Endothelial cell (in vitro differentiated cells): ENCODE measurements around the gene SHROOM1. TPM values are rescaled to one million over a fixed set of nuclear protein-coding genes. Genes with fewer than 3 reads are reported as not detected.

Source experiments
- DNase-seq: peaks from one replicate; pipeline ENCODE4 v3.0.0; 2021; ENCODE audit warnings: low spot score
- H3K27ac Mint-ChIP-seq: one replicate; pipeline ENCODE4 v1.8.0; 2021; ENCODE audit warnings: mixed read lengths, inconsistent platforms; ENCODE audit not compliant: unreplicated experiment
- H3K27me3 Mint-ChIP-seq: one replicate; pipeline ENCODE4 v1.8.0; 2021; ENCODE audit warnings: mild to moderate bottlenecking, moderate library complexity, mixed read lengths, inconsistent platforms; ENCODE audit not compliant: unreplicated experiment
- H3K36me3 Mint-ChIP-seq: one replicate; pipeline ENCODE4 v1.8.0; 2021; ENCODE audit warnings: mild to moderate bottlenecking, low read depth, mixed read lengths, inconsistent platforms; ENCODE audit not compliant: unreplicated experiment
- H3K4me1 Mint-ChIP-seq: one replicate; pipeline ENCODE4 v1.8.0; 2021; ENCODE audit warnings: mild to moderate bottlenecking, mixed read lengths, inconsistent platforms; ENCODE audit not compliant: unreplicated experiment
- H3K4me3 Mint-ChIP-seq: one replicate; pipeline ENCODE4 v1.8.0; 2021; ENCODE audit warnings: mild to moderate bottlenecking, mixed read lengths, inconsistent platforms; ENCODE audit not compliant: unreplicated experiment
- H3K9me3 Mint-ChIP-seq: one replicate; pipeline ENCODE4 v1.8.0; 2021; ENCODE audit warnings: mixed read lengths, inconsistent platforms; ENCODE audit not compliant: unreplicated experiment
- total RNA-seq: library from RNA; stranded (reverse); fragmentation: NEBNext Ultra II Directional; extraction: Animal tissue kit (Norgen Biotek cat#: 25700); gene quantifications from one replicate; pipeline ENCODE4 v1.2.1, GENCODE V29; 2021; ENCODE audit not compliant: unreplicated experiment
- TF ChIP-seq, protein P1 (sequence below): fragments of 200-600 bp; sonication (generic); IDR thresholded peaks from one replicate; pipeline ENCODE4 v1.5.0; 2021; ENCODE audit warnings: antibody characterized with exemption; ENCODE audit not compliant: unreplicated experiment

Gene SHROOM1
- total RNA-seq, 1 donor from 2014 or later: 5.6 TPM

DNA sequence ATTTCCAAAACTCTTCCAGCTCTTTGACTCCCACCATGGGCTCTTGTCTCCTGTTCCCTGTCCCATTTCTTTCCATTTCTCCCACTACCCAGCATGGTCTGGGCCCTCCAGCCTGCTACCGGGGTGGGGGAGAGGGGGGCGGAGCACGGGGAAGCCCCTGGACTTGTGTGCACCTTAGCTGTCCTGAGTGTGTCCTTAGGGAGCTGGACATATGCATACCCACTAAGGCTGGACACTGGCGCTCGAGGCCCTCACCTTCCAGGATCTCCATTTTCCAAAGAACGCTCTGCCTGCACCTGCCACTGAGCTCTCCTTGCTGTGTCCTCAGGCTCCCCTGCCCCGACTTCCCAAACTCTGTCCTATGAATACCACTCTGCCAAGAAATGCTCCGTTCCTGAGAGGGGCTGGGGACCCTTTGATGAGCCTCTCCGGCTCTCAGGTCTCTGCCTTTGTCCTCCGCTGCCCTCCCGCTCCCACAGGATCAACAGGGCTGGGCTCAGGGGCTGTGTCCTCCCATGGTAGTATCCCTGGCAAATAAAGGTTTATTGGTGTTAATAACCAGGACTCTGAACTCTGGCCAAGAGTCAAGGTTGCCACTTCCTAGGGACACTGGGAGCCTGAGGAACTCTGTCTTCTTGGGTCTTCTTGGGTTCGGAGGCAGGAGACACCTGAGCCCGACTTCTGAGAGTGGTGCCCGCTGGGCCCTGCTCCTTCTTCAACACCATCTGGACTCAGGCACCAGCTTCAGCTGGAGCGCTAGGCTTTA is 831 bp upstream of the SHROOM1 start:
- Mint-ChIP-seq H3K27ac (peak overlapping the region; percentile 37), H3K27me3 (peaks cover 13% of the 10 kb centered on the region), H3K9me3 (no peaks in the 10 kb centered on the region), H3K4me1 (peaks cover 21% of the 10 kb centered on the region), H3K4me3 (peak overlapping the region; percentile 88), H3K36me3 (peaks cover 5% of the 10 kb centered on the region)
- DNase-seq: no peak
- TF ChIP-seq, protein P1, sequence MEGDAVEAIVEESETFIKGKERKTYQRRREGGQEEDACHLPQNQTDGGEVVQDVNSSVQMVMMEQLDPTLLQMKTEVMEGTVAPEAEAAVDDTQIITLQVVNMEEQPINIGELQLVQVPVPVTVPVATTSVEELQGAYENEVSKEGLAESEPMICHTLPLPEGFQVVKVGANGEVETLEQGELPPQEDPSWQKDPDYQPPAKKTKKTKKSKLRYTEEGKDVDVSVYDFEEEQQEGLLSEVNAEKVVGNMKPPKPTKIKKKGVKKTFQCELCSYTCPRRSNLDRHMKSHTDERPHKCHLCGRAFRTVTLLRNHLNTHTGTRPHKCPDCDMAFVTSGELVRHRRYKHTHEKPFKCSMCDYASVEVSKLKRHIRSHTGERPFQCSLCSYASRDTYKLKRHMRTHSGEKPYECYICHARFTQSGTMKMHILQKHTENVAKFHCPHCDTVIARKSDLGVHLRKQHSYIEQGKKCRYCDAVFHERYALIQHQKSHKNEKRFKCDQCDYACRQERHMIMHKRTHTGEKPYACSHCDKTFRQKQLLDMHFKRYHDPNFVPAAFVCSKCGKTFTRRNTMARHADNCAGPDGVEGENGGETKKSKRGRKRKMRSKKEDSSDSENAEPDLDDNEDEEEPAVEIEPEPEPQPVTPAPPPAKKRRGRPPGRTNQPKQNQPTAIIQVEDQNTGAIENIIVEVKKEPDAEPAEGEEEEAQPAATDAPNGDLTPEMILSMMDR: no peak

DNA sequence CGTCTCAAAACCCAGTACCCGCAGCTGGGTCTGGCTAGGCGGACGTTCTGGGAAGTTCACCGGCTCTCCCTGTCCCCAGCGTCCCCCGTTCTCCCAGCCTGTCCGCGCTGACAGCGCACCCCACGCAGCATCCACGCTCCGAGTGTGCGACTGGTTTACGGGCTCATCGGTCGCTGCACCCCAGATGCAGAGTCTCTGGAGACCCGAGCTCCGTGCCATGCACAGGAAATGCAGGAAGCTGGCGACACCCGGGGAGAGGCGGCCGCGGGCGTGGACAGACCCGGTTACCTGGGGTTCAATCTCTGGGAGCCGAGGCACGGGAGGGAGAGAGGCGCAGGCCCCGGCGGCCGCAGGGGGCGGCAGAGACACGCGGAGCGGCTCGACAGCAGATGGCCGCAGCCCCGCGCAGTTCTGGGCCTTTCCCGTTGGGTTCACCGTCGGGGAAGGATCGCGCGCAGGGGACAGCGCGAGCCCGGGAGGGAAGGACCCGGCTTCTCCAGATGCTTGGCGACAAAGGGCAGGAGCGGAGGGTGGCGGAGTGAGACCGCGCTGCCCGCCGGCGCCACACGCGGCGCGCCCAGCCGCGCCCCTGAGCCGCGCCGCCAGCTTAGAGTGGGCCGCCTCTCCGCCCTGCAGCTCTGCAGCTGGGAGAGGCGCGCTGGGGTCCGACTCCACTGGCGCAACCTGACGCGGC is 558 bp downstream of the SHROOM1 start:
- Mint-ChIP-seq H3K9me3 (no peaks in the 10 kb centered on the region), H3K4me3 (peak overlapping the region; percentile 81), H3K36me3 (peaks cover 5% of the 10 kb centered on the region), H3K4me1 (peaks cover 19% of the 10 kb centered on the region), H3K27ac (no peak overlapping the region), H3K27me3 (peaks cover 16% of the 10 kb centered on the region)
- TF ChIP-seq, protein P1: peak; percentile 65
- DNase-seq: peak; percentile 79

DNA sequence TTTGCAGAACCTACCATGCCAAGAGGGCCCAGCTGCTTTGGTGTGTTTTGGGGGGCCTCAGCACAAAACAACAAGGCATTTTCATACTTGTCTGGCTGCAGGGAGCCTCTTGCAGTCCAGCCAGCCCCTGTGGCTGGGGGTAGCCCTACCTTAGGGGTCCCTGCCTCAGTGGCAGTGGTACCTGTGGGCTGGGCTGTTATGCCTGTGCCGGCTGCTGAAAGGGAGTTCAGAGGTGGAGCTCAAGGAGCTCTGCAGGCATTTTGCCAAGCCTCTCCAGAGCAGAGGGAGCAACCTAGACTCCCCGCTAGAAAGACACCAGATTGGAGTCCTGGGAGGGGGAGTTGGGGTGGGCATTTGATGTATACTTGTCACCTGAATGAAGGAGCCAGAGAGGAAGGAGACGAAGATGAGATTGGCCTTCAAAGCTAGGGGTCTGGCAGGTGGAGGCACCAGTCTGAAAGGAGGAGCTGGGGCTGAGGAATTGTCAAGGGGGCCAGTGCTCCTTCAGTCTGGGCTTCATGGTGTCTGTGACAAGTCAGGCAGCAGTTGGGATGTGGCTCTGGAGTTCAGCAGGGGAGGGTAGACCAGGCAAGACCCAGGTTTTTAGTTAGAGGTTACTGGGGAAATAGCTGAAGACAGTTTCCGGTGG is 1.5 kb downstream of the SHROOM1 start:
- Mint-ChIP-seq H3K9me3 (no peaks in the 10 kb centered on the region), H3K27me3 (peaks cover 16% of the 10 kb centered on the region), H3K4me1 (peaks cover 19% of the 10 kb centered on the region), H3K4me3 (peak overlapping the region; percentile 80), H3K27ac (no peak overlapping the region), H3K36me3 (peaks cover 5% of the 10 kb centered on the region)
- DNase-seq: no peak
- TF ChIP-seq, protein P1: no peak

DNA sequence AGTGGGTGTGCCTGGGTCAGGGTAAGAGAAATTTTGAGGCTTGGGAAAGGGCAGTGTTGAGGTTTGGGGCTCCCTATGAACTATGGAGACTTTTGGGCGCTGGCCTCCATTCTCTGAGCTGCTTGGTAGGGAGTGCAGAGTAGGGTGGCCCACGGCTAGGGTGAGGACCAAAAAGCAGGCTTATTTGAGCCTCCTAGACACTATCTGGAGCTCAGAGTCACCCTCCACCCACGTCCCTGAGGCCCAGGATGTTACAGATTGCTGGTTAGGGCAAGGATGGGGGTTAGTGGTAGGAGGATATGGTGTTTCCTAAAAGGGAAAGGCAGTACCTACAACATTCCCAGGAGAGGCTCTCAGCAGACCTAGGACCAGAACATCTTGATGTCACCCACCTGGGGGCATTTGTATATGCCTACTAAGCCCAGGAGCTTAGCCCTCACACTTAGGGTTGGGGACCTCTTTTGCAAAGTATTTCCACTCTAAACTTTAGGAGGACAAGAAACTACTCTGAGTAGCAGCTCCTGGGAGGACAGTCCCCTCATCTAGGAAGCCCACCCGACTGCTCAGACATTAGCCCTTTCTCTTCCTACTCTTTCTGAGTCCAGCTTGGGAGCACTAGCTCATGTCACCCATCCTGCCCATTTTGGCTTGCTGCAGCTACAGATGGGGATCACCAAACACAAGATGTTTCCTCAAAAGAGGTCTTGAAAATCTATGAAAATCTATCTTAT is 2.3 kb downstream of the SHROOM1 start:
- Mint-ChIP-seq H3K4me1 (peaks cover 19% of the 10 kb centered on the region), H3K9me3 (no peaks in the 10 kb centered on the region)

More for the DNA sequence above, 2.3 kb downstream of the SHROOM1 start:
- TF ChIP-seq, protein P1: no peak
- H3K27me3 Mint-ChIP-seq: peaks cover 16% of the 10 kb centered on the region
- no peak for DNase-seq
- no peak overlapping the region for H3K4me3 Mint-ChIP-seq
- no peak overlapping the region for H3K27ac Mint-ChIP-seq
- peaks cover 5% of the 10 kb centered on the region for H3K36me3 Mint-ChIP-seq
